ENCODE measurements around the gene PTPRD. TPM values are rescaled to one million over a fixed set of nuclear protein-coding genes. Genes with fewer than 3 reads are reported as not detected.

PTPRD gene
- total RNA-seq, 1 experiment from 2014 or later = 69.6 TPM

DNA sequence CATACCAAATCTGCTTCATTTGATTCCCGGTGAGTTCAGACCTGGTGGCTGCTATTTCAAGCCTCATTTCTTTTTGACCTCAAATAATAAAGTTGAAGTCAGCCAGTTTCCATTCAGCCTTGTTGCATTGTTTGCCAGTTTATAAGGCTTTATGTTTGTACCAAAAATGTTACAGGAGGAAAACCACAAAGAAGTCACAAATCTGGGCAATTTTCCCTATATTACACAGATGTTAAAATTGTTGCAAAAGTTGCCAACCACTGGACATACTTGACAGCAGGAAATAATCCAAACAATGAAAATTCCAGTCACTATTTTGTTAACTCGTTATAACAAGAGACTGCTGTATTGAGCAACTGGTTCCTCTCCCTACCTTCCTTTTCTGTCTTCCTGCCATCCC, 1488.2 kb downstream of the PTPRD start:
- POLR2A ChIA-PET = no interaction called here
- H3K9me3 Mint-ChIP-seq = no peaks in the 10 kb centered on the region
- no peaks in the 10 kb centered on the region for H3K27me3 Mint-ChIP-seq (ENCODE audit: low read depth)
- H3K4me1 Mint-ChIP-seq = no peaks in the 10 kb centered on the region
- CTCF ChIA-PET = no interaction called here
- ATAC-seq (no peak), DNase-seq (ENCODE audit: low spot score) (no peak)
- no peak overlapping the region for H3K27ac Mint-ChIP-seq
- H3K4me3 Mint-ChIP-seq = no peak overlapping the region
- H3K36me3 Mint-ChIP-seq = no peaks in the 10 kb centered on the region
- TF ChIP-seq, protein P1, sequence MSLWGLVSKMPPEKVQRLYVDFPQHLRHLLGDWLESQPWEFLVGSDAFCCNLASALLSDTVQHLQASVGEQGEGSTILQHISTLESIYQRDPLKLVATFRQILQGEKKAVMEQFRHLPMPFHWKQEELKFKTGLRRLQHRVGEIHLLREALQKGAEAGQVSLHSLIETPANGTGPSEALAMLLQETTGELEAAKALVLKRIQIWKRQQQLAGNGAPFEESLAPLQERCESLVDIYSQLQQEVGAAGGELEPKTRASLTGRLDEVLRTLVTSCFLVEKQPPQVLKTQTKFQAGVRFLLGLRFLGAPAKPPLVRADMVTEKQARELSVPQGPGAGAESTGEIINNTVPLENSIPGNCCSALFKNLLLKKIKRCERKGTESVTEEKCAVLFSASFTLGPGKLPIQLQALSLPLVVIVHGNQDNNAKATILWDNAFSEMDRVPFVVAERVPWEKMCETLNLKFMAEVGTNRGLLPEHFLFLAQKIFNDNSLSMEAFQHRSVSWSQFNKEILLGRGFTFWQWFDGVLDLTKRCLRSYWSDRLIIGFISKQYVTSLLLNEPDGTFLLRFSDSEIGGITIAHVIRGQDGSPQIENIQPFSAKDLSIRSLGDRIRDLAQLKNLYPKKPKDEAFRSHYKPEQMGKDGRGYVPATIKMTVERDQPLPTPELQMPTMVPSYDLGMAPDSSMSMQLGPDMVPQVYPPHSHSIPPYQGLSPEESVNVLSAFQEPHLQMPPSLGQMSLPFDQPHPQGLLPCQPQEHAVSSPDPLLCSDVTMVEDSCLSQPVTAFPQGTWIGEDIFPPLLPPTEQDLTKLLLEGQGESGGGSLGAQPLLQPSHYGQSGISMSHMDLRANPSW (CRISPR knock-in tag; conservative IDR thresholded peaks at IDR 0.05; ENCODE audit: low read depth) = no peak
- TF ChIP-seq SP1 (CRISPR knock-in tag; conservative IDR thresholded peaks at IDR 0.05) = no peak
- TF ChIP-seq SMAD3 (CRISPR knock-in tag; IDR thresholded peaks at IDR 0.05; ENCODE audit: borderline replicate concordance) = no peak
- TF ChIP-seq CREM (CRISPR knock-in tag; IDR thresholded peaks at IDR 0.05) = no peak
- TF ChIP-seq NFATC4 (CRISPR knock-in tag; IDR thresholded peaks at IDR 0.05) = no peak
- TF ChIP-seq KAT7 (CRISPR knock-in tag; IDR thresholded peaks at IDR 0.05; ENCODE audit: borderline replicate concordance) = no peak
- TF ChIP-seq, protein P2, sequence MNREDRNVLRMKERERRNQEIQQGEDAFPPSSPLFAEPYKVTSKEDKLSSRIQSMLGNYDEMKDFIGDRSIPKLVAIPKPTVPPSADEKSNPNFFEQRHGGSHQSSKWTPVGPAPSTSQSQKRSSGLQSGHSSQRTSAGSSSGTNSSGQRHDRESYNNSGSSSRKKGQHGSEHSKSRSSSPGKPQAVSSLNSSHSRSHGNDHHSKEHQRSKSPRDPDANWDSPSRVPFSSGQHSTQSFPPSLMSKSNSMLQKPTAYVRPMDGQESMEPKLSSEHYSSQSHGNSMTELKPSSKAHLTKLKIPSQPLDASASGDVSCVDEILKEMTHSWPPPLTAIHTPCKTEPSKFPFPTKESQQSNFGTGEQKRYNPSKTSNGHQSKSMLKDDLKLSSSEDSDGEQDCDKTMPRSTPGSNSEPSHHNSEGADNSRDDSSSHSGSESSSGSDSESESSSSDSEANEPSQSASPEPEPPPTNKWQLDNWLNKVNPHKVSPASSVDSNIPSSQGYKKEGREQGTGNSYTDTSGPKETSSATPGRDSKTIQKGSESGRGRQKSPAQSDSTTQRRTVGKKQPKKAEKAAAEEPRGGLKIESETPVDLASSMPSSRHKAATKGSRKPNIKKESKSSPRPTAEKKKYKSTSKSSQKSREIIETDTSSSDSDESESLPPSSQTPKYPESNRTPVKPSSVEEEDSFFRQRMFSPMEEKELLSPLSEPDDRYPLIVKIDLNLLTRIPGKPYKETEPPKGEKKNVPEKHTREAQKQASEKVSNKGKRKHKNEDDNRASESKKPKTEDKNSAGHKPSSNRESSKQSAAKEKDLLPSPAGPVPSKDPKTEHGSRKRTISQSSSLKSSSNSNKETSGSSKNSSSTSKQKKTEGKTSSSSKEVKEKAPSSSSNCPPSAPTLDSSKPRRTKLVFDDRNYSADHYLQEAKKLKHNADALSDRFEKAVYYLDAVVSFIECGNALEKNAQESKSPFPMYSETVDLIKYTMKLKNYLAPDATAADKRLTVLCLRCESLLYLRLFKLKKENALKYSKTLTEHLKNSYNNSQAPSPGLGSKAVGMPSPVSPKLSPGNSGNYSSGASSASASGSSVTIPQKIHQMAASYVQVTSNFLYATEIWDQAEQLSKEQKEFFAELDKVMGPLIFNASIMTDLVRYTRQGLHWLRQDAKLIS (CRISPR knock-in tag; IDR thresholded peaks at IDR 0.05; ENCODE audit: borderline replicate concordance) = no peak
- TF ChIP-seq E2F4 (CRISPR knock-in tag; IDR thresholded peaks at IDR 0.05; ENCODE audit: borderline replicate concordance, low read depth) = no peak
- no peak for TF ChIP-seq ZNF423 (CRISPR knock-in tag; IDR thresholded peaks at IDR 0.05)
- no peak for TF ChIP-seq ZNF121 (CRISPR knock-in tag; IDR thresholded peaks at IDR 0.05)
- TF ChIP-seq ETV6 (CRISPR knock-in tag; IDR thresholded peaks at IDR 0.05) = no peak
- TF ChIP-seq TP53 (CRISPR knock-in tag; IDR thresholded peaks at IDR 0.05) = no peak
- TF ChIP-seq, protein P3, sequence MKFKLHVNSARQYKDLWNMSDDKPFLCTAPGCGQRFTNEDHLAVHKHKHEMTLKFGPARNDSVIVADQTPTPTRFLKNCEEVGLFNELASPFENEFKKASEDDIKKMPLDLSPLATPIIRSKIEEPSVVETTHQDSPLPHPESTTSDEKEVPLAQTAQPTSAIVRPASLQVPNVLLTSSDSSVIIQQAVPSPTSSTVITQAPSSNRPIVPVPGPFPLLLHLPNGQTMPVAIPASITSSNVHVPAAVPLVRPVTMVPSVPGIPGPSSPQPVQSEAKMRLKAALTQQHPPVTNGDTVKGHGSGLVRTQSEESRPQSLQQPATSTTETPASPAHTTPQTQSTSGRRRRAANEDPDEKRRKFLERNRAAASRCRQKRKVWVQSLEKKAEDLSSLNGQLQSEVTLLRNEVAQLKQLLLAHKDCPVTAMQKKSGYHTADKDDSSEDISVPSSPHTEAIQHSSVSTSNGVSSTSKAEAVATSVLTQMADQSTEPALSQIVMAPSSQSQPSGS (CRISPR knock-in tag; IDR thresholded peaks at IDR 0.05; ENCODE audit: borderline replicate concordance, low read depth) = no peak
- TF ChIP-seq, protein P4, sequence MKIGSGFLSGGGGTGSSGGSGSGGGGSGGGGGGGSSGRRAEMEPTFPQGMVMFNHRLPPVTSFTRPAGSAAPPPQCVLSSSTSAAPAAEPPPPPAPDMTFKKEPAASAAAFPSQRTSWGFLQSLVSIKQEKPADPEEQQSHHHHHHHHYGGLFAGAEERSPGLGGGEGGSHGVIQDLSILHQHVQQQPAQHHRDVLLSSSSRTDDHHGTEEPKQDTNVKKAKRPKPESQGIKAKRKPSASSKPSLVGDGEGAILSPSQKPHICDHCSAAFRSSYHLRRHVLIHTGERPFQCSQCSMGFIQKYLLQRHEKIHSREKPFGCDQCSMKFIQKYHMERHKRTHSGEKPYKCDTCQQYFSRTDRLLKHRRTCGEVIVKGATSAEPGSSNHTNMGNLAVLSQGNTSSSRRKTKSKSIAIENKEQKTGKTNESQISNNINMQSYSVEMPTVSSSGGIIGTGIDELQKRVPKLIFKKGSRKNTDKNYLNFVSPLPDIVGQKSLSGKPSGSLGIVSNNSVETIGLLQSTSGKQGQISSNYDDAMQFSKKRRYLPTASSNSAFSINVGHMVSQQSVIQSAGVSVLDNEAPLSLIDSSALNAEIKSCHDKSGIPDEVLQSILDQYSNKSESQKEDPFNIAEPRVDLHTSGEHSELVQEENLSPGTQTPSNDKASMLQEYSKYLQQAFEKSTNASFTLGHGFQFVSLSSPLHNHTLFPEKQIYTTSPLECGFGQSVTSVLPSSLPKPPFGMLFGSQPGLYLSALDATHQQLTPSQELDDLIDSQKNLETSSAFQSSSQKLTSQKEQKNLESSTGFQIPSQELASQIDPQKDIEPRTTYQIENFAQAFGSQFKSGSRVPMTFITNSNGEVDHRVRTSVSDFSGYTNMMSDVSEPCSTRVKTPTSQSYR (CRISPR knock-in tag; IDR thresholded peaks at IDR 0.05) = no peak
- no peak for TF ChIP-seq ZNF219 (CRISPR knock-in tag; IDR thresholded peaks at IDR 0.05; ENCODE audit: borderline replicate concordance)
- no peak for TF ChIP-seq NR1H2 (CRISPR knock-in tag; IDR thresholded peaks at IDR 0.05)
- TF ChIP-seq CREB1 (CRISPR knock-in tag; IDR thresholded peaks at IDR 0.05) = no peak
